Panc1 (cell line): Measurements from ENCODE around the gene LAYN. TPM values are rescaled to one million over a fixed set of nuclear protein-coding genes. Genes with fewer than 3 reads are reported as not detected.

ENCODE experiments used
- ATAC-seq: fragments of 200-7000 bp; cut with Tn5 transposase; 2 replicates; pipeline ENCODE4 v1.9.1; 2020; ENCODE audit warnings: mild to moderate bottlenecking, moderate library complexity
- BruUV-seq: library from RNA; stranded (reverse); fragments of 400-500 nt; replicated peaks from 2 replicates; lab custom pipeline; 2021; lab: Mats Ljungman, UMichigan
- CTCF ChIA-PET: fragments of 300-600 bp; sonication (Branson Sonifier 250); formaldehyde crosslinking; loops from one replicate; lab custom pipeline; 2022; ENCODE audit warnings: antibody characterized with exemption; lab: Charles Lee
- POLR2A ChIA-PET: fragments of 300-600 bp; sonication (Branson Sonifier 250); formaldehyde crosslinking; loops from one replicate; lab custom pipeline; 2022; ENCODE audit warnings: antibody characterized with exemption; lab: Charles Lee
- DNase-seq: peaks from one replicate; pipeline ENCODE4 v3.0.0-alpha.2; 2010; ENCODE audit warnings: low read depth, low spot score
- H3K27ac ChIP-seq: 2 replicates; pipeline ENCODE4 v1.5.1; 2011; ENCODE audit warnings: mild to moderate bottlenecking, low read length, inconsistent platforms
- H3K27me3 ChIP-seq: fragments of 200-500 bp; sonication (Bioruptor generic); 2 replicates; pipeline ENCODE4 v1.6.0; 2014; ENCODE audit warnings: low read length, inconsistent platforms; ENCODE audit not compliant: control insufficient read depth, insufficient read depth
- H3K36me3 ChIP-seq: fragments of 200-500 bp; sonication (Bioruptor generic); 2 replicates; pipeline ENCODE4 v1.5.1; 2014; ENCODE audit warnings: inconsistent platforms, mild to moderate bottlenecking, low read length, moderate library complexity; ENCODE audit not compliant: control insufficient read depth, insufficient read depth
- H3K4me1 ChIP-seq: 2 replicates; pipeline ENCODE4 v1.5.1; 2011; ENCODE audit warnings: inconsistent platforms, mild to moderate bottlenecking, low read length, moderate library complexity; ENCODE audit not compliant: control insufficient read depth, insufficient read depth
- H3K4me3 ChIP-seq, 2 experiments: 2 replicates each; pipeline ENCODE4 v1.5.1; 2011 to 2012; ENCODE audit warnings: low read depth in 2 of 2, low read length in 2 of 2, mild to moderate bottlenecking in 2 of 2, inconsistent platforms in 1 of 2, moderate library complexity in 1 of 2
- H3K9me3 ChIP-seq: fragments of 200-500 bp; sonication (Bioruptor generic); 2 replicates; pipeline ENCODE4 v1.5.1; 2014; ENCODE audit warnings: low read depth, mild to moderate bottlenecking, inconsistent platforms, low read length, moderate library complexity; ENCODE audit not compliant: control insufficient read depth, insufficient read depth
- POLR2AphosphoS5 ChIP-seq: IDR thresholded peaks from 2 replicates; pipeline ENCODE4 v1.6.1; 2012; ENCODE audit warnings: mild to moderate bottlenecking, low read depth, low read length, moderate library complexity
- SIN3A ChIP-seq: IDR thresholded peaks from 2 replicates; pipeline ENCODE4 v1.6.1; 2012; ENCODE audit warnings: low read depth, mild to moderate bottlenecking, low read length, moderate library complexity, borderline replicate concordance; ENCODE audit not compliant: insufficient read depth
- TCF7L2 ChIP-seq: IDR thresholded peaks from 2 replicates; pipeline ENCODE4 v1.6.1; 2011; ENCODE audit warnings: mild to moderate bottlenecking, low read depth, low read length, inconsistent platforms
- in situ Hi-C: cut with HindIII; loops from 2 replicates; pipeline ENCODE4 v1.10.0; 2016; ENCODE audit warnings: low sequenced_read_pairs, low pct_unique_long_range_greater_than_20kb
- intact Hi-C: fragments of 100-400 bp; cut with micrococcal nuclease; formaldehyde crosslinking; loops from one replicate; pipeline ENCODE4 v1.10.0; 2022; ENCODE audit not compliant: unreplicated experiment
- total RNA-seq: library from RNA; stranded (reverse); gene quantifications from one replicate; pipeline ENCODE4 v1.2.1, GENCODE V29; 2021; ENCODE audit not compliant: unreplicated experiment
- TF ChIP-seq, protein P1 (sequence below), 2 experiments: IDR thresholded peaks; 2 replicates each; pipeline ENCODE4 v1.6.1; 2011 to 2012; ENCODE audit warnings: low read depth in 2 of 2, control low read depth in 1 of 2, low read length in 1 of 2, mild to moderate bottlenecking in 1 of 2, moderate library complexity in 1 of 2; ENCODE audit not compliant: insufficient read depth in 1 of 2
- TF ChIP-seq, protein P2 (sequence below): fragments of 450-650 bp; IDR thresholded peaks from 2 replicates; pipeline ENCODE4 v1.5.1; 2017; ENCODE audit warnings: mild to moderate bottlenecking

The LAYN gene
- total RNA-seq, 1 experiment from 2014 or later = 3.6 TPM

DNA sequence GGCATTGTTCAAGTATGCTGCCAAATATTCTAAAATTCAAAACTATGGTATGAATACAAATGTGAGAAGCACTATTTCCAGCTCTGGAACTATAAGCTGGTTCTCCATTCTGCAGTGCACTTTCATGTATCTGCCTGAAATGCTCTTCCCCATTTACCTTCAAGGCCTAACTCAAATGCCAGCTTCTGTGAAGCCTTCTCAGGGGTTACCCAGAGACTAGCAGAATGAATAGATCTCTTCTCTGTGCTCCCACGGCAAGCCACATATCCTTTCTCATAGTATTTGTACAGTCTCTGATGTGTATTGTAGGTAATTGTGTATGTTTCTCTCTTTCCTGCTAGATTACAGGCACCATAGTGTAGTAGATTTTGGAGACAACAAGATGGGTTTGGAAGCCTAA, 21.9 kb upstream of the LAYN start:
- TF ChIP-seq, protein P1, sequence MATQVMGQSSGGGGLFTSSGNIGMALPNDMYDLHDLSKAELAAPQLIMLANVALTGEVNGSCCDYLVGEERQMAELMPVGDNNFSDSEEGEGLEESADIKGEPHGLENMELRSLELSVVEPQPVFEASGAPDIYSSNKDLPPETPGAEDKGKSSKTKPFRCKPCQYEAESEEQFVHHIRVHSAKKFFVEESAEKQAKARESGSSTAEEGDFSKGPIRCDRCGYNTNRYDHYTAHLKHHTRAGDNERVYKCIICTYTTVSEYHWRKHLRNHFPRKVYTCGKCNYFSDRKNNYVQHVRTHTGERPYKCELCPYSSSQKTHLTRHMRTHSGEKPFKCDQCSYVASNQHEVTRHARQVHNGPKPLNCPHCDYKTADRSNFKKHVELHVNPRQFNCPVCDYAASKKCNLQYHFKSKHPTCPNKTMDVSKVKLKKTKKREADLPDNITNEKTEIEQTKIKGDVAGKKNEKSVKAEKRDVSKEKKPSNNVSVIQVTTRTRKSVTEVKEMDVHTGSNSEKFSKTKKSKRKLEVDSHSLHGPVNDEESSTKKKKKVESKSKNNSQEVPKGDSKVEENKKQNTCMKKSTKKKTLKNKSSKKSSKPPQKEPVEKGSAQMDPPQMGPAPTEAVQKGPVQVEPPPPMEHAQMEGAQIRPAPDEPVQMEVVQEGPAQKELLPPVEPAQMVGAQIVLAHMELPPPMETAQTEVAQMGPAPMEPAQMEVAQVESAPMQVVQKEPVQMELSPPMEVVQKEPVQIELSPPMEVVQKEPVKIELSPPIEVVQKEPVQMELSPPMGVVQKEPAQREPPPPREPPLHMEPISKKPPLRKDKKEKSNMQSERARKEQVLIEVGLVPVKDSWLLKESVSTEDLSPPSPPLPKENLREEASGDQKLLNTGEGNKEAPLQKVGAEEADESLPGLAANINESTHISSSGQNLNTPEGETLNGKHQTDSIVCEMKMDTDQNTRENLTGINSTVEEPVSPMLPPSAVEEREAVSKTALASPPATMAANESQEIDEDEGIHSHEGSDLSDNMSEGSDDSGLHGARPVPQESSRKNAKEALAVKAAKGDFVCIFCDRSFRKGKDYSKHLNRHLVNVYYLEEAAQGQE (IDR thresholded peaks at IDR 0.05; ENCODE audit: insufficient read depth in 1 of 2, low read depth in 2 of 2, low read length in 1 of 2) = no peak
- TF ChIP-seq SIN3A (no peak), POLR2AphosphoS5 (no peak), TCF7L2 (no peak)
- TF ChIP-seq, protein P2, sequence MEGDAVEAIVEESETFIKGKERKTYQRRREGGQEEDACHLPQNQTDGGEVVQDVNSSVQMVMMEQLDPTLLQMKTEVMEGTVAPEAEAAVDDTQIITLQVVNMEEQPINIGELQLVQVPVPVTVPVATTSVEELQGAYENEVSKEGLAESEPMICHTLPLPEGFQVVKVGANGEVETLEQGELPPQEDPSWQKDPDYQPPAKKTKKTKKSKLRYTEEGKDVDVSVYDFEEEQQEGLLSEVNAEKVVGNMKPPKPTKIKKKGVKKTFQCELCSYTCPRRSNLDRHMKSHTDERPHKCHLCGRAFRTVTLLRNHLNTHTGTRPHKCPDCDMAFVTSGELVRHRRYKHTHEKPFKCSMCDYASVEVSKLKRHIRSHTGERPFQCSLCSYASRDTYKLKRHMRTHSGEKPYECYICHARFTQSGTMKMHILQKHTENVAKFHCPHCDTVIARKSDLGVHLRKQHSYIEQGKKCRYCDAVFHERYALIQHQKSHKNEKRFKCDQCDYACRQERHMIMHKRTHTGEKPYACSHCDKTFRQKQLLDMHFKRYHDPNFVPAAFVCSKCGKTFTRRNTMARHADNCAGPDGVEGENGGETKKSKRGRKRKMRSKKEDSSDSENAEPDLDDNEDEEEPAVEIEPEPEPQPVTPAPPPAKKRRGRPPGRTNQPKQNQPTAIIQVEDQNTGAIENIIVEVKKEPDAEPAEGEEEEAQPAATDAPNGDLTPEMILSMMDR = no peak
- in situ Hi-C loops = no loop called here
- ATAC-seq (no peak), DNase-seq (no peak)
- ChIA-PET CTCF (no interaction called here), POLR2A (no interaction called here)
- Histone ChIP-seq H3K27ac (no peak overlapping the region), H3K27me3 (peaks cover 8% of the 10 kb centered on the region), H3K9me3 (no peaks in the 10 kb centered on the region), H3K4me3 (no peak overlapping the region), H3K4me1 (no peaks in the 10 kb centered on the region), H3K36me3 (no peaks in the 10 kb centered on the region)
- BruUV-seq = no TSS peak
- intact Hi-C loops = no loop called here

DNA sequence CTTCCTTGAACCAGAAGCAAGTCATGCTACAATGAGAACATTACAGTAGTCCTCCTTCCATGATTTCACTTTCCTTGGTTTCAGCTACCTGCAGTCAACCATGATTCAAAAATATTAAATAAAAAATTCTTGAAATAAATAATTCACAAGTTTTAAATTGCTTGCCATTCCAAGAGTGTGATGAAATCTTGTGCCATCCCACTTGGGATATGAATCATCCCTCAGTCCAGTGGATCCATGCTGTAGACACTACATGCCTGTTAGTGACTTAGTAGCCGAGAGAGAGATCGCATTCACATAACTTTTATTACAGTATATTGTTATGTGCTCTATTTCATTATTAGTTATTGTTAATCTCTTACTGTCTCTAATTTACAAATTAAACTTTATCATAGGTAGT, 20.0 kb upstream of the LAYN start:
- ChIA-PET CTCF (no interaction called here), POLR2A (interaction anchor here (0.6 kb wide), 1 partner anchor 20 kb away, joined by 3 read pairs; no protein-coding TSS in a partner anchor)
- Histone ChIP-seq H3K9me3 (no peaks in the 10 kb centered on the region), H3K4me3 (no peak overlapping the region), H3K27ac (no peak overlapping the region), H3K4me1 (no peaks in the 10 kb centered on the region), H3K27me3 (peaks cover 4% of the 10 kb centered on the region; the same call in 1 of the 2 replicates), H3K36me3 (no peaks in the 10 kb centered on the region)
- TF ChIP-seq POLR2AphosphoS5 = no peak
- TF ChIP-seq SIN3A = no peak
- no peak for TF ChIP-seq TCF7L2
- TF ChIP-seq, protein P2 = no peak
- TF ChIP-seq, protein P1 (IDR thresholded peaks at IDR 0.05; ENCODE audit: insufficient read depth in 1 of 2, low read depth in 2 of 2, low read length in 1 of 2) = no peak
- DNase-seq (no peak), ATAC-seq (no peak)
- no TSS peak for BruUV-seq
- in situ Hi-C loops (no loop called here), intact Hi-C loops (no loop called here)
